ENCODE measurements around the gene MEGF11.

GRCh38 chr15:66195621-66196230 lies 57.8 kb downstream of the MEGF11 start:
- no peak for TF ChIP-seq CTCF (IDR thresholded peaks at IDR 0.05)
- TF ChIP-seq POLR2A (IDR thresholded peaks at IDR 0.05): no peak

Data from right lobe of liver (tissue), 4 donors.